Measurements from ENCODE around the gene CELA2B.
"Not testable (repeated sequence)": the region's sequence is repeated elsewhere in the genome, so short reads cannot be mapped to it uniquely, and the experiment has no call there.

Gene CELA2B

DNA sequence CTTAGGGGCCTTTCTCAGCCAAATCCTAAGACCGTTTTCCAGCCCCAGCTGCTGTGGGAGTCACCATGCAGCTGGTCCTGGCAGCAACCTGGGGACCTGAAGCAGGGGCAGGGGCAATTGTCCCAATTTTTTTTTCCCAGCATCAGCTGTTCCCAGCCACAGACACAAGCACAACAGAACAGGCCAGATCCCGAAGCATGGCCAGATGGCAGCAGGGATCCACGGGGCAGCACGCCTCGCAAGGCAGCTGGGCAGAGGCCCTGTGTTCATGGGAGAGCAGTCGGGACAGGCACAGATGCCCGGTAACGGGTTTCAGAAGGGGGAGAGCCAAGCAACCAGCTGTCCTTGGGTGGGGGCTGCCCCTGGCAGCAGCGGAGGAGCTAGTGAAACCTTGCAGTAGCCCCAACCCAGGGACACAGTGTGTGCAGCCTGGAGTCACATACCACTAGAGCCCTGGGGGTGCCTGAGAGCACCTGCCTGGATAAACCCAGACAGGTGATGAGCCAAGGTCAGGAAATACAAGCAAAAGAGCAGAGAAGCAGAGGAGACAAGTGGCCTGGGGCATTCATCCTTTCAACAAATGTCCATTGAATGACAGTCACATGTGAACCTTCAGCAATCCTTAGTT is 6.0 kb upstream of the CELA2B start:
- peak; percentile 79 for DNase-seq

DNA sequence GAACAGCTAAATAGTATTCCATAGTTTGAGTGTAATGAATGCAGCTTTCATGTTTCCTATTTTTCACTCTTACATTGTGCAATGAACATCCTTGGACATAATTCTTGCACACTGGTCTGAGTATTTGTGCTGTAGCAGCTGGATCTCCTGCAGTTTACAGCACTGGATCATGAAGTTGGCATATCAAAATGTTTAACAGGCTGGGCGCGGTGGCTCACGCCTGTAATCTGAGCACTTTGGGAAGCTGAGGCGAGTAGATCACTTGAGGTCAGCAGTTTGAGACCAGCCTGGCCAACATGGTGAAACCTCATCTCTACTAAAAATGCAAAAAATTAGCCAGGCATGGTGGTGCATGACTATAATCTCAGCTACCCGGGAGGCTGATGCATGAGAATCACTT is 4.8 kb upstream of the CELA2B start:
- not testable (repeated sequence) for DNase-seq

DNA sequence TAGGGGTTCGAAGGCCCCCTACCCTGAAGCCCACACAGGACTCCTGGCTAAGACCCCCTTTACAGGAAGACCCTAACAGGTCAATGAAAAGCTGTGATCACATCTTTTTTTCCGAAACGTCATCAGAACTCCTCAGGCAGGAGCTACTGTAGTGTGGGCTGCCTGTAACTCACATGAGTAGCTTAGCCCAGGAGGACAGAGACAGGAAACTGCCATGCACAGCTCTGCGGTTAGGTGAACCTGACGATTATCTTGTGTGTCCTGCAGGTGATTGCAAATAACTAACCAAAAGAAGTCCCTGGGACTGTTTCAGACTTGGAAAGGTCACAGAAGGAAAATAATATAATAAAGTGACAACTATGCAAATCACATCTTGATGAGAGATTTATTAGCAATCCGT is 4.2 kb upstream of the CELA2B start:
- not testable (repeated sequence) for DNase-seq

DNA sequence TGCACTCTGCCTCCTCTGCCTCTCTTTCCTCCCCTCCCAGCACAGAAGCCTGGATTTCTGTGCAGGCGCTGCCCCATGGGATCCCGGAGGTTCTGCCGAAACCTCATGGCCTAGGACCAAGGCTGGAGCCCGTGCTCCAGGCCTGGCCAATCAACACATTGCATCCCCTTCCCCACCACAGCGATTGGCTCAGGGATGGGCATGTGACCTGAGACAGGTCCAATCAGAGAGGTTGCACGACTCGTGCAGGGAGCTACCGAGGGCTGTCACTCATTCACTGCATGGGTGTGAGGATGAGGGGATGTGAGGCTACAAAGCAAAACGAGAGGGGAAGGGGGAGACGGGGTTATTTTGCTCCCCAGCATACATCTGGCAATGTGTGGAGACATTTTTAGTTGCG is 3.3 kb upstream of the CELA2B start:
- no peak for DNase-seq

DNA sequence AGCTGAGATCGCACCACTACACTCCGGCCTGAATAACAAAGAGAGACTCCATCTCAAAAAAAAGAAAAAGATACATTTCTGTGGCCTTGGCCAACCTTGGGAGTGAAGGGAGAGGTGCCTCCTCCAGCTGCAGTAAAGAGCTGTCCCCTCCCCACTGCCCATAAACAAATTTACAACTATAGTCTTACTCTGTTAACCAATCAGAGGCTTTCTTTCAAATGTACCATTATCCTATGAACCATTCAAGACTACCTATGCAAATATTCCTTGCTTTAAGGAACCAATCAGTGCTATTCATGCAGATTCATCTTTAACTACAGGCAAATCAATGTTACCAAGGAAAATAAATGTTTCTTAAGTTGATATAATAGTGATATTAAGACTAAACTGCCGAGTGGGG is 1.0 kb downstream of the CELA2B start:
- no peak for DNase-seq

DNA sequence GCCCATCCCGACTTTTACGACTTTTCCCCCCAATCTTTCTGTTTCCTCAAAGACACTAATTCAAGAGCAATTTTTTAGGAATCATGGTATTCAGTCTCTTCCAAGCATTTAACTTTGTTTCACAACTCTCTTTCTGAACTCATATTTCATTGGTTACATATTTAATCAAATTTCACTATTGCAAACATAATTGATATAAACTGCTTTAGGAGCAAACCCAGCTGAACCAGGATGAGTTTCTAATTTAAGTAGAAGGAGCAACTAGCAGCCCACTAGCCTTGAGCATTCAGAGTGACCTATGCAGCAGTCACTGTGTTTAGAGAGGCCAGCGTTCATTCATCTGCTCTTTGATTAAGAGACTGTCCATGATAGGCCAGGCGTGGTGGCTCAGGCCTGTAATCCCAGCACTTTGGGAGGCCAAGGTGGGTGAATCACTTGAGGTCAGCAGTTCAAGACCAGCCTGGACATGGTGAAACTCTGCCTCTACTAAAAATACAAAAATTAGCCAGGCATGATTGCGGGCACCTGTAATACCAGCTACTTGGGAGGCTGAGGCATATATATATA is 1.8 kb downstream of the CELA2B start:
- no peak for DNase-seq

DNA sequence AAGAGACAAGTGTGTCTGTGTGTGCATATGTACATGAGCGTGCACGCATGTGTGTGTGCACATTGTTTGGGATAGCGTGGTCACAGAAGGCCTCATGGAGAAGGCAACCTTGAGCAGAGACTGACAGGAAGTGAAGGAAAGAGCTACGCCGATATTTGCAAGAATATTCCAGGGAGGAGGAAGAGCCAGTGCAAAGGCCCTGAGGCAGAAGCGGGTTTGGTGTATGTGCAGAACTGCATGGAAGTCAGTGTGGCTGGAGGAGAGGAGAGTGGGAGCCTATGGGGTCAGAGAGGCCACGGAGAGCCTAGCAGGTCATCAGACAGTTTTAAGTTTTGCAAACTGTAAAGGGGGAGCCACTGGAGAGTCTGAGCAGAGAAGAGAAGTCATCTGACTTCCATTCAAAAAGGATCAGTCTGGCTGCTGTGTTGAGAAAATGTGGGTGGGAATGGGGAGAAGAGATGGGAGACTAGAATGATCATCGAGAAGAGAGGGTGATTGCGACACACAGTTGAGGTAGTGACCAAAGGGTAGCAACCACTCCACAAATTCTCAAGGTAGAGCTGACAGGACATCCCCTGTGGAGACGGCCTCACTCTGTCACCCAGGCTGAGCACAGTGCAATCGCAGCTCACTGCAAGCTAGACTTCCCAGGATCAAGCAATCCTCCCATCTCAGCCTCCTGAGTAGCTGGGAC is 3.9 kb downstream of the CELA2B start:
- DNase-seq = no peak

DNA sequence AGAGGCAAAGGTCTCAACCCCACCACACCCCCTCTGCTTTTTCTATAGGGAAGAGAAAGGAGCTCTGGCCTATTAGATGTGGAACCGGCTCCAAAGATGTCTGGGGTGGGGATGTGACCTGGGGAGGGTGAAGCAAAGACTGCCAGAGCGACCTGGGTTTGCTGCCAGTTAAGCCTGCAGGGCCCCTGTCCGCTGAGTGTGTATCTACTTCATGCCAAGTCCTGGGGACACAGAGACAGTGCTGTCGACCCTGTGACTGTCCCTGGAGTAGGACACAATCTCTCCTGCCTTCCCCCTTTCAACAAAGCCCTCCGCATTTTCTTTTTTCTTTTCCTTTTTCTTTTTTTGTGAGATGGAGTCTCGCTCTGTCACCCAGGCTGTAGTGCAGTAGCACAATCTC is 6.6 kb downstream of the CELA2B start:
- not testable (repeated sequence) for DNase-seq

DNA sequence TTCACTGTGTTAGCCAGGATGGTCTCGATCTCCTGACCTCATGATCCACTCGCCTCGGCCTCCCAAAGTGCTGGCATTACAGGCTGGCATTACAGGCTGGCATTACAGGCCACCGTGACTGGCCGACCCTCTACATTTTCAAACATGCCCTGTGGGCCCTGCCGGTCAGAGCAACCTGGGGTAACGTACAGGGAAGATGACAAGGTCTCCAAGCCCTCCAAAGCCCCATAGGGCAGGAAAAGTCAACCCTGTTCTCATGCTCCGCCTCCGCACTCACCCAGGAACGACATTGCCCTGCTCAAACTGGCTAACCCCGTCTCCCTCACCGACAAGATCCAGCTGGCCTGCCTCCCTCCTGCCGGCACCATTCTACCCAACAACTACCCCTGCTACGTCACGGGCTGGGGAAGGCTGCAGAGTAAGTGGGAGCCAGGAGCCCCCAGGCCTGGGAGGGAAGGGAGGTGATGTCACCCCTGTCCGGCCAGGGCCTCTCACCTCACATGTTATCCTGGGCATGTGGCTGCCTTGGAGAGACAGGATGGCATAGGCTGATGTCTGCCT is 7.2 kb downstream of the CELA2B start:
- not testable (repeated sequence) for DNase-seq

DNA sequence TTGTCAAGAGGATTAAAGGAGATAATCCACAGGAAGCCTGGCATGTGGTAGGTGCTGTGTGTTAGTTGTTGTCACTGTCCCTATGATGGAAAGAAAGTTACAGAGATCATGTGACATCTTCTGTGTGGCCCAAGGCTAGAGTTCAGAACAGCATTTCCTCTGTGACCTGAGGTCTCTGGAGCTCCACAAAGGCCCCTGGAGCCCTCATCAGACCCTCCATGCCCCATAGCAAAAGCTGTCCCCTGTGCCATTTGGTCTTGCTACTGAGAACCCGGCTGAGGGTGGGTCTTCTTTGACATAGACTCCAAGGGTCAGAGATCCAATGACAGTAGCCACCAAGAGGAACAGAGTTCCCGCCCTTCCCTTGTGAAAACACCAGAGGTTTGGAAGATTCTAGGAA is 8.1 kb downstream of the CELA2B start:
- DNase-seq = no peak

DNA sequence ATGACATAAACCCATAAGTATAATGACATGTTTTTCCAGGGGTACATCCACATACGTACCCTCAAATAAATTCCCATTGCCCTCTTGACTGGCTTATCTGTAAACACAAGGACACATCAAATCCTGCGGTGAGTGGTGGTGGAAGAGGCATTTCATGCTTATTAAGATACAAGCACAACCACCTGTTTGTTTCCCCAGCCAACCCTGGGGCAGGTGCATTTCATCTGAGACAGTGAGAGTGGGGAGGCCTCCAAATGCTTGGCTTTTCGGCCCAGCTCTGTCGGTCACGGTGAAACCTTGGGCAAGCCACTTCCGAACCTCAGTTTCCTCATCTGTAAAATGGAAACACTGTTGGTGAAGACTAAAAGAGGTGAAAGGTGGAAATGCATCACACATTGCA is 8.5 kb downstream of the CELA2B start:
- DNase-seq = peak; percentile 39

DNA sequence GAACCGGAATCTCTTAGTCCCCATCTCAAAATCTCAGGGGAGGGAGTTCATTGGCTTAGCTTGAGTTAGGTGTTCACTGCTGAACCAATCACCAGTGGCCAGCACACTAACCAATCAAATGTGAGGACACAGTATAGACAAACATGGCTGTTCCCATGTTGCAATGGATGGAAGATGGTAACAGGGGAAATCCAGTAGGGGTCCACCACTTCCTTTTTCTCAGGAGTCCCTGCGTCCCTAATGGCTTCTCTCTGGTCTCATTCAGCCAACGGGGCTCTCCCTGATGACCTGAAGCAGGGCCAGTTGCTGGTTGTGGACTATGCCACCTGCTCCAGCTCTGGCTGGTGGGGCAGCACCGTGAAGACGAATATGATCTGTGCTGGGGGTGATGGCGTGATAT is 9.7 kb downstream of the CELA2B start:
- no peak for DNase-seq

DNA sequence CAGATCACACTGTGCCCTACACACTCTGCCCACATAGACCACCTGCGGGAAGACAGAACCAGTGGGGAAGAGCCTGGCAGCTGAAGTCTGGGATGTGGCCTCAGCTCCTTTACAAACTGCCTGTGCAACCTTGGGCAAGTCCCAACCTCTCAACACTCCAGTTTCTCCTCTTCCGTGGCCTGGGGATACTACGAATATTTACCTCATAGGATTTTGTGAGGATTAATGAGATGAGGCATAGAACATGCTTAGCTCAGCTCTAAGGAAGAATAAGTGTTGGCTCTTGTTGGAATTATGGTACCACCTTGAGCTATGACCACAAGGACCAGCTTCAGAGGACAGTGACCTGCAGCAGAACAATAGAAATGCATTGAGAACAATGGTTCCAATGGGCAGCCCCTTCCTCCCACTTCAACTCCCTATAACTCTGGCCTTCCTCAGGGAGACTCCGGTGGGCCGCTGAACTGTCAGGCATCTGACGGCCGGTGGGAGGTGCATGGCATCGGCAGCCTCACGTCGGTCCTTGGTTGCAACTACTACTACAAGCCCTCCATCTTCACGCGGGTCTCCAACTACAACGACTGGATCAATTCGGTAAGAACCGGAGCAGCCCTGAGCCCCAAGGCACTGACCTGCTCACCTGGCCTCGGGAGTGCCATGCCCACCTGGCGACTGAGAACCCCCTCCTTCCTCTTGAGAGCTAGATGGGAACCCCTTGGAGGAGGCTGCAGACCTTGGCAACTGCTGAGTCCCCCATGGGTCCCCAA is 11.1 kb downstream of the CELA2B start:
- DNase-seq = not testable (repeated sequence)

DNA sequence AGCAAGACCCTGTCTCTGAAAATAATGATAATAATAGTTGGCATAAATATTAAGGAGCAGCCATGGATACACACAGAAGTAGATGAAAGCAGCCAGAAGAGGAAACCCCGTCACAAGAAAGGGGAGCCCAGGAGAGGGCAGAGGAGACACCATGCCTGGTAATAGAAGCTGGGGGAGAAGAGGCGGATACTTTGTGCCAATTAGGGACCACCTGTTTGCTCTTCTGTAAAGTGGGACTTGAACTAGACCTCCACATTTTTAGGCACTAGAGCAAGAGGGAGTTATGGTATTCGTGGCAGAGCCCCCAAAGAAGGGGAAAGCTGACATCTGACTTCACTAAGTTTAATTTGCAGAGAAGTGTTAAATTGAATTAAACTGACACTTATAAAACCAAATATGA is 12.5 kb downstream of the CELA2B start:
- no peak for DNase-seq

DNA sequence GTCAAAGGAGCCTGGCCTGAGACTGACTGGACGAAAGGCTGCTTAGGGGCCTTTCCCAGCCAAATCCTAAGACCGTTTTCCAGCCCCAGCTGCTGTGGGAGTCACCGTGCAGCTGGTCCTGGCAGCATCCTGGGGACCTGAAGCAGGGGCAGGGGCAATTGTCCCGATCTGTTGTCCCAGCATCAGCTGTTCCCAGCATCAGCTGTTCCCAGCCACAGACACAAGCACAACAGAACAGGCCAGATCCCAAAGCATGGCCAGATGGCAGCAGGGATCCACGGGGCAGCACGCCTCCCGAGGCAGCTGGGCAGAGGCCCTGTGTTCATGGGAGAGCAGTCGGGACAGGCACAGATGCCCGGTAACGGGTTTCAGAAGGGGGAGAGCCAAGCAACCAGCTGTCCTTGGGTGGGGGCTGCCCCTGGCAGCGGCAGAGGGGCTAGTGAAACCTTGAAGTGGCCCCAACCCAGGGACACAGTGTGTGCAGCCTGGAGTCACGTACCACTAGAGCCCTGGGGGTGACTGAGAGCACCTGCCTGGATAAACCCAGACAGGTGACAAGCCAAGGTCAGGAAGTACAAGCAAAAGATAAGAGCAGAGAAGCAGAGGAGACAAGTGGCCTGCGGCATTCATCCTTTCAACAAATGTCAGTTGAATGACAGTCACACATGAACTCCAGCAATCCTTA is 13.3 kb downstream of the CELA2B start:
- DNase-seq = peak; percentile 91

DNA sequence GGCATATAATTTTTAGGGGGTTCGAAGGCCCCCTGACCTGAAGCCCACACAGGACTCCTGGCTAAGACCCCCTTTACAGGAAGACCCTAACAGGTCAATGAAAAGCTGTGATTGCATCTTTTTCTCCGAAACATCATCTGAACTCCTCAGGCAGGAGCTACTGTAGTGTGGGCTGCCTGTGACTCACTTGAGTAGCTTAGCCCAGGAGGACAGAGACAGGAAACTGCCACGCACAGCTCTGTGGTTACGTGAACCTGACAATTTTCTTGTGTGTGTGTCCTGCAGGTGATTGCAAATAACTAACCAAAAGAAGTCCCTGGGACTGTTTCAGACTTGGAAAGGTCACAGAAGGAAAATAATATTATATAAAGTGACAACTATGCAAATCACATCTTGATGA is 15.1 kb downstream of the CELA2B start:
- DNase-seq = not testable (repeated sequence)

DNA sequence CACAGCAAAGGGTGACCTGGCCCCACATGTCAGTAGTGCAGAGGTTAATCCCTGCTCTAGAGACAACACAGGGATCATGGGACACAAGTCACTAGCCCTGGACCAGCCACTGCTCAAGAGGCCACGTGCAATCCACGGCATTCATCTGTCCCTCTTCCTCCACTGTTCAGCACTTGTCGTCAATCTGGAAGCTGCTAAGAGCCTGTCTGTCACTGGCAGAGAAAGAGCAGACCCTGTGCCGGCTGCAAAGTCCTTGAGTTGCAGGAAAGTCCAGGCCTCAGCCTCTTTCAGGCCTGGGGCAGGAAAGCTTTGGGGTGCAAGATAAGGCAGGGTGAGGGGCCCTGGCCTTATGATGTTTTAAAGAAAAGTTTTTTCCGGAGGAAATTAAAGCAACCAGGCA is 16.7 kb downstream of the CELA2B start:
- no peak for DNase-seq

DNA sequence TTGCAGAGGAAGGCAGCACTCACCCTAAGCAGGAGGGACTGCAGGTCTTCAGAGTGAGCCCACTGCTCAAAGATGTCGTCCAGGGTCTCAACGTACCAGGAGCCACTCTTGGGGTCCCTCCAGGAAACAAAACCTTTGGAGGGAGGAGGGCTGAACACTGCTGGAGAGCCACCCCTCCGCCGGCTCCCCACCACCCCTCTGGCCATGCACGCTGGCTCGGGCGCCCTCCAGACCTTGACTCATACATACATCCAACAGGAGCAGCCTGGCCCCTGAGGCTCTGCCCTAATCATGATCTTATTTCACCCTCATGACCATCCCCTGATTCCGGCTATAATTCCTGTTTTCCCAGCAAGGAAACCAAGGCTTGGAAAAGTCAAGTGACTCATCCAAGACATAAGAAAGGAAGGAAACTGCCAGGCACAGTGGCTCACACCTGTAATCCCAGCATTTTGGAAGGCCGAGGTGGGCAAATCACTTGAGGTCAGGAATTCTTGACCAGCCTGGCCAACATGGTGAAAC is 18.0 kb downstream of the CELA2B start:
- no peak for DNase-seq

DNA sequence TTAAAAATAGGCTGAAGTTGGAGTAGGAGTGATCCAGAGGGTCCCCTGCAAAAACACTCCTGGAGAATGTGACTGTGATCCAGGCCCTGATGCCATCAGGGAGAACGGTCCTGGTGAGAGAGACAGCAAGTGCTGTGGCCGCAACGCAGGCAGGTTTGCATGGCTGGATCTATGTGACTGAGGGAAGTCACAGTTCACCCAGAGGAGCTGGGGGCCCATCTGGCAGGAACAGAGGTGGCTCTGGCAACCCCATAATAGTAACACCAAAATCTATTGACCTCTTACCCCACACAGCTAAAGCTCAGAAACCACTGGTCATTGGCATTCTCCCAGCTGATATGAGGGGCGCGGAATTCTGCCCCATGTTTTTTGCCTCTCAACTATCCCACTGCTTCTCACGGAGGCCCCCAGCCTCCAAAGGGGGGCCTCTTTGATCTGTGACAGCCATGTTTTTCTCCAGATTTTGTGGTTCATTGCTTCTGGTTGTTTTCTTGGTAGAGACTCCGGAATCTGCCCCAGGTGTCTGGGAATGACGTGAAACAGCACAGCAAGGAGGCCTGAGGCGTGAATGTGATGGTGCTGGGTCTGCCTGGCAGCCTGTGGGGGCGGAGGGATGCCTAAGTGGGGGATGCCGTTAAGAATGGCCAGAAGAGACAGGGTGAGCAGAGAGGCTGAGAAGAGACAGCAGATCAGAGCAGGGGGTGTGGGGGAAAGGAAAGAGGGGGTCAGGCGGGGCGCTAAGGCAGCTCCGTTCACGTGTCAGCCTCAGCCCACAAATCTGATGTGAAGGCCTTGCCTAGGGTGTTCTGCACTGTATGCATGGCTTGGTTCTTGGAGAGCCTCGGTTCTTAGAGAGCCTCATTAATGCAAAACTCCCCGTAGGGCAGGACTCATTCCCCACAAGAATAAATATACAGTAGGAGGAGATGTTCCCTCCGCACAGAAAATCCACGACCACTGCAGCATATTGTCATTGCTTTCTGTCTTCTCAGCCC is 24.6 kb downstream of the CELA2B start:
- DNase-seq = no peak

DNA sequence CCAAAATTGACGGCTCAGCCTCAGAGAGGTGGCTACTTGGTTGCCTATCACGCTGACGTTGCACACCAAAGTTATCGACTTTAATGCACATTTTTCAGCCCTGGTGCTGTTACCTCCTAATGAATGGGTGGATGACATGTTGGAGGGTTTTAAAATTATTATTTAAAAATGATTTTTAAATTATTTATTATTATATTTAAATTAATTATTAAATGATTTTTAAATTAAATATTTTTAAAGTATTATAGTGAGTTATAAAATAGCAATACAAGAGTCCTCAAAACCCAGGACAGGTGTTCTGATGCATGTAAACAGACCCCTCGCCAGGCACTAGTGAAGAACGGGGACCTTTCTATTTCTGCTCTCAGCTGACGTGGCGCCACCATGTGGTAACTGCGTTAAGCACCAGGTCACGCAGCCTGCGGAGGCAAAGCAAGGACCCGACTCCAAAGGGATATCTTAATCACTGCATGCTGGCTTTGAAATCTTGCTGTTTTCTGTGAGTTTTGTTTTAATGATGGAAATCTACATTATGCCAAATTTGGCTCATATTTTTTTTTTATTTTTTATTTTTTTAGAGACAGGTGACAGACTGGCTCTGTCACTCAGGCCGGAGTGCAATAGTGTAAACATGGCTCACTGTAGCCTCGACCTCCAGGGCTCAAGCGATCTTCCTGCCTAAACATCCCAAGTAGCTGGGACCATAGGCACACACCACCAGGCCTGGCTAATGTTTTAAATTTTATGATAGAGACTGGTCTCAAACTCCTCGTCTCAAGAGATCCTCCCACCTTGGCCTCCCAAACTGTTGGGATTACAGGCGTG is 25.5 kb downstream of the CELA2B start:
- DNase-seq = peak; percentile 86

Data from DMS53 (cell line).